ENCODE results near the gene TNRC6C.

Gene TNRC6C

GRCh38 chr17:77957857-77958715 is at the start of gene TNRC6C:
TNRC6C (plus strand) TSS chr17:77958703; CDS start chr17:78004207, 45,504 bp downstream.
- peak; percentile 93 to 94 for ATAC-seq

- no peak for ATAC-seq
These were observed 49.3 kb upstream of the TNRC6C start for GRCh38 chr17:77909236-77909635.

GRCh38 chr17:77909816-77910215 is 48.7 kb upstream of the TNRC6C start:
- no peak for ATAC-seq

- no peak for ATAC-seq
These were observed 43.9 kb upstream of the TNRC6C start for GRCh38 chr17:77914385-77915254.

GRCh38 chr17:77915594-77916021 is 42.9 kb upstream of the TNRC6C start:
- ATAC-seq: no peak

GRCh38 chr17:77916264-77916663 is 42.2 kb upstream of the TNRC6C start:
- ATAC-seq: no peak

GRCh38 chr17:77916703-77917481 is 41.6 kb upstream of the TNRC6C start:
- ATAC-seq: peak; percentile 44 to 55

GRCh38 chr17:77919276-77919675 is 39.2 kb upstream of the TNRC6C start:
- ATAC-seq: no peak

GRCh38 chr17:77923135-77923534 is 35.4 kb upstream of the TNRC6C start:
- ATAC-seq: no peak

GRCh38 chr17:77923776-77924513 is 34.6 kb upstream of the TNRC6C start:
- ATAC-seq: no peak

- ATAC-seq: no peak
These were observed 33.7 kb upstream of the TNRC6C start for GRCh38 chr17:77924757-77925336.

- no peak for ATAC-seq
These were observed 32.5 kb upstream of the TNRC6C start for GRCh38 chr17:77925831-77926543.

- no peak for ATAC-seq
These were observed 31.5 kb upstream of the TNRC6C start for GRCh38 chr17:77926981-77927380.

- ATAC-seq: no peak
These were observed 30.6 kb upstream of the TNRC6C start for GRCh38 chr17:77927777-77928518.

GRCh38 chr17:77928519-77929179 is 29.9 kb upstream of the TNRC6C start:
- no peak for ATAC-seq

GRCh38 chr17:77929180-77929564 is 29.3 kb upstream of the TNRC6C start:
- ATAC-seq: no peak

- no peak for ATAC-seq
These were observed 28.5 kb upstream of the TNRC6C start for GRCh38 chr17:77929871-77930436.

GRCh38 chr17:77930780-77931768 is 27.4 kb upstream of the TNRC6C start:
- ATAC-seq: no peak

Data from activated CD4-positive, CD25-positive, alpha-beta regulatory T cell treated with anti-CD3 and anti-CD28 coated beads, Interleukin-2, amount 50 U/mL, for 24 hours (primary cell).